Lung (tissue), 12 donors: ENCODE data around the gene REXO5. TPM values are rescaled to one million over a fixed set of nuclear protein-coding genes. Genes with fewer than 3 reads are reported as not detected.

Experiments used
- ATAC-seq: fragments of 200-7000 bp; cut with Tn5 transposase; one replicate; pipeline ENCODE4 v1.9.1; 2020; ENCODE audit warnings: moderate number of reproducible peaks; ENCODE audit not compliant: insufficient read depth, low FRiP score
- DNase-seq, 3 donors: peaks; one replicate each; pipeline ENCODE4 v3.0.0-alpha.2; 2013 to 2017
- H3K27ac ChIP-seq, 2 donors: one replicate each; pipeline ENCODE4 v1.5.1; 2013; ENCODE audit warnings: mild to moderate bottlenecking in 2 of 2, moderate library complexity in 2 of 2, control low read depth in 1 of 2, inconsistent platforms in 1 of 2, low read depth in 1 of 2, low read length in 1 of 2
- H3K27me3 ChIP-seq, 3 donors: one replicate each; pipeline ENCODE4 v1.5.1; 2013; ENCODE audit warnings: low read length in 2 of 3; ENCODE audit not compliant: control insufficient read depth in 3 of 3, insufficient read depth in 3 of 3
- H3K36me3 ChIP-seq, 4 donors: one replicate each; pipeline ENCODE4 v1.5.1; 2013; ENCODE audit warnings: low read length in 4 of 4, mild to moderate bottlenecking in 1 of 4, moderate library complexity in 1 of 4; ENCODE audit not compliant: control insufficient read depth in 4 of 4, insufficient read depth in 4 of 4
- H3K4me1 ChIP-seq, 5 donors: one replicate each; pipeline ENCODE4 v1.5.1; 2013; ENCODE audit warnings: low read length in 5 of 5, mild to moderate bottlenecking in 2 of 5, moderate library complexity in 1 of 5; ENCODE audit not compliant: control insufficient read depth in 5 of 5, insufficient read depth in 5 of 5
- H3K4me3 ChIP-seq: one replicate; pipeline ENCODE4 v1.5.1; 2013; ENCODE audit warnings: mild to moderate bottlenecking, control low read depth, moderate library complexity
- H3K9ac ChIP-seq, 2 donors: one replicate each; pipeline ENCODE4 v1.5.1; 2013; ENCODE audit warnings: low read length in 2 of 2, control low read depth in 1 of 2; ENCODE audit not compliant: insufficient read depth in 1 of 2
- H3K9me3 ChIP-seq, 4 donors: one replicate each; pipeline ENCODE4 v1.5.1; 2013; ENCODE audit warnings: low read length in 3 of 4, mild to moderate bottlenecking in 1 of 4, moderate library complexity in 1 of 4; ENCODE audit not compliant: control insufficient read depth in 4 of 4, insufficient read depth in 3 of 4
- CTCF ChIP-seq: IDR thresholded peaks from 2 replicates; pipeline ENCODE4 v1.5.1; 2012; ENCODE audit warnings: mild to moderate bottlenecking; ENCODE audit errors: control extremely low read depth, extremely low read depth
- WGBS, 2 donors: extraction: QIAGEN DNeasy Blood & Tissue Kit; methylation state at CpG; one replicate each; pipeline ENCODE4 v1.1.7; 2013; 5-methylcytosine and 5-hydroxymethylcytosine counted together
- polyA plus RNA-seq, 2 donors: library from polyadenylated mRNA; stranded (reverse); fragments of 200-250 nt; gene quantifications; one replicate each; pipeline ENCODE4 v1.2.1, GENCODE V29; 2013
- total RNA-seq, 2 donors: library from RNA; depleted of rRNA in 1 of 2; stranded (reverse); fragments of >200 nt in 1 of 2; gene quantifications; one replicate each; pipeline ENCODE4 v1.2.1, GENCODE V29; 2014 to 2021
- donor health status: control.
- donor health status: control.
- donor health status: Bipolar disorder and iron deficiency.
- donor health status: healthy.
- donor health status: DM: yes; HTN: yes; CAD: no.

REXO5 gene
- total and polyA plus RNA-seq, 4 donors, result 0.73 to 6.3 (median 1.8) TPM

DNA sequence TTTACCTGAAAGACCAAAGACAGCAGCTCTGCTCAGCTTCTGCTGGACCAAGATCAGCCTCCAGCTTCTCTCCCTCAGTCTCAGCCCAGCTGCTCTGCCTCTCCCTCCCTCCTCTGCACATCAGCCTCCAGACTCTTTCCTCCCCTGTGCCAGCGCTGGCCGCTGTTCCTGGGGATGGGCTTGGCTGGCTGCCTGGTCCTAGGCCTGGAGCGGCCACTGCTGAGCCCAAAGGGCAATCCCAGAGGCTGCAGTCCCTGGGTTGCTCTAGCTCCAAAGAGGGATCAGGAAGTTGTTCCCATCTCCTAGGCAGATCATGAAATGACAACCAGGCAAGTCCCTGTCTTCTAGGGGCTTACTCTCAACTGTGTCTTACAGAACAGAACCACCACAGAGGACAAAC, 62.6 kb downstream of the REXO5 start:
- 29 to 77% methylated on average over 3 of the region's 3 CpGs for WGBS, 2 donors
- Histone ChIP-seq H3K9me3 (no peaks in the 10 kb centered on the region), H3K27ac (peak overlapping the region; percentile 26 to 38), H3K27me3 (no peaks in the 10 kb centered on the region), H3K4me3 (no peak overlapping the region), H3K4me1 (peaks cover 9 to 65% (median 59%) of the 10 kb centered on the region in 5 donors), H3K9ac (no peak overlapping the region), H3K36me3 (no peaks in the 10 kb centered on the region)
- no peak for ATAC-seq
- no peak for TF ChIP-seq CTCF
- DNase-seq, result peak; percentile 83 to 91 (median 84)

- TF ChIP-seq CTCF, result no peak
- ATAC-seq, result no peak
These were observed 63.9 kb downstream of the REXO5 start for GRCh38 chr16:20870122-20870820.

DNA sequence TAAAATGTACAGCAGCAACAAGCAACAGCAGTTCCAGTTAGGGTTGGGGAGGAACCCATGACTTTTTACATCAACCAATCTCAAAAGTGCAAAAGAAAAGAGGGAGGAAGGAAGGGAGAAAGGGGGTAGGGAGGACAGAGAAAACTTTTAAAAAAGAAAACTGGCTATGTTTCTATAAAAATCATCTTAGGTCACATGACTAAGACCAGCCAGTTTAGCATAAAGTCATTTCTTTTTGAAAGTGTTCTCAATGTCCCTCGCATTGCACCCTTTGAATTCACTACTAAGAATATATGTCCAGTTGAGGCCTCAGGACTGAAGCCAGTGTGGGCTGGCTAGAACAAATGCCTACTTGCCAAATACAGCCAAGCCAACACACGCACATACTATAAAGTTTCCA, 64.9 kb downstream of the REXO5 start:
- H3K36me3 ChIP-seq, result peaks cover 0 to 2% (median 0%) of the 10 kb centered on the region in 4 donors
- H3K27me3 ChIP-seq, result no peaks in the 10 kb centered on the region
- H3K4me3 ChIP-seq, result no peak overlapping the region
- ATAC-seq (no peak), DNase-seq (no peak)
- no peak for TF ChIP-seq CTCF
- no peak overlapping the region for H3K27ac ChIP-seq
- H3K4me1 ChIP-seq, result peaks cover 13 to 70% (median 52%) of the 10 kb centered on the region in 5 donors
- WGBS, 2 donors, result 43 to 93% methylated on average over 2 of the region's 2 CpGs
- no peaks in the 10 kb centered on the region for H3K9me3 ChIP-seq
- no peak overlapping the region for H3K9ac ChIP-seq

More at GRCh38 chr16:20870122-20870820, 63.9 kb downstream of the REXO5 start:
- Histone ChIP-seq H3K4me1 (peaks cover 13 to 72% (median 62%) of the 10 kb centered on the region in 5 donors), H3K9ac (peak overlapping the region in 1 of 2 donors; percentile 7), H3K4me3 (no peak overlapping the region), H3K27ac (peak overlapping the region in 1 of 2 donors; percentile 17), H3K36me3 (peaks cover 0 to 1% (median 0%) of the 10 kb centered on the region in 4 donors), H3K9me3 (no peaks in the 10 kb centered on the region), H3K27me3 (no peaks in the 10 kb centered on the region)
- peak; percentile 35 to 75 (median 75) for DNase-seq
- WGBS, 2 donors, result 52 to 54% methylated on average over 2 of the region's 2 CpGs
